HG03280 (cell line): Measurements from ENCODE around the gene TIMM29.

Experiments used
- ATAC-seq: cut with Tn5 transposase; IDR thresholded peaks from one replicate; pipeline ENCODE4 v1.9.1; 2021; ENCODE audit warnings: mild to moderate bottlenecking, moderate library complexity; ENCODE audit not compliant: unreplicated experiment

TIMM29 gene

DNA sequence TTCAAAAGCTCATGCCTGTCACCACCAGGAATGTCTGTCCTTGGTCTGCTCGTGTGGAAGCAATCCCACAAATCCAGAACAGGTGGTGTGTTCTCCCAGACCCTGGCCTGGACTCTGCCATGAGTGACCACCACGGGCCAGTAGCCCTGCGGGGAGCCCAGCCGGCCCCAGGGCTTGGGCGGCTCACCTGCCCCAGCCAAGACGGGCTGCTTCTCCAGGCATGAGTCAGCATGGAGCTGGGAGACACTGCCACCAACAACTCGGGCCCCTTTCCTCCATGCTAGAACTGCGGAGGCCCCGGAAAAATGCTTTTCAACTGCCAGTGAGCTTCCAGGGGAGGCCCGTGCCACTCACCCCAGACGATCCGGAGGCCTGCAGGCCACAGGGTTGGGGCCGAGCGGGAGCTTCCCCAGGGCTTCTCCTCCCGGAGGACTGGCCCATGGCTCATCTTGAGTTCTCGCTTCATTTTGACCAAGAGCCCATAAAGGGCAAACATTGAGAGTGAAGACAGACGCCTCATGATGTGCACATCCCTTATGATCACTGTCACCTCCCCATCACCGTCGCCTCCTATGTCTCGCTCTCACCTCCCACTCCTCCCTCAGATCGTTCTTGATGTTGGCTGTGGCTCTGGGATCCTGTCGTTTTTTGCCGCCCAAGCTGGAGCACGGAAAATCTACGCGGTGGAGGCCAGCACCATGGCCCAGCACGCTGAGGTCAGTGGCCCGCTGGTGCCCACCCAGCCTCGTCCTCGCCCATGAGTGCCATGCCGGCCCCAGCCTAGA is 16.8 kb upstream of the TIMM29 start:
- no peak for ATAC-seq

DNA sequence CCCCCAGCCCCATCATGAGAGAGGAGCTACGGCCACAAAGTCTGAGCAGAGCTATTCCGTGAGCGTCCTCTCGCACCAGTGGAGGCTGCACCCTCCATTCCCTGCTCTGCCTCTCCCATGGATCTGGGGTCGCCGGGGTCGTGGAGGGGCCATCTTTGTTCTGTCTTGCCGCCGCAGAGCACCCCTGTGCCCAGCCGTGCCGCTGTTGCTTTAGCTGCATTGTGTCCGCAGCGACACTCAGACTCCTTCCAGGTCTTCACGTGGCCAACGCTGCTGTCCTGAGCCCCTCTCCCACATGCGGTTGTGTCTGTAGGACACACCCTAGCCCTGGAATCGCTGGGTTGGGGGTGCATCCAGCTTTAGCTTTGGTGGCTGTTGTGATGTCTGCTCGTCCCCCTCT is 16.0 kb upstream of the TIMM29 start:
- ATAC-seq = no peak

DNA sequence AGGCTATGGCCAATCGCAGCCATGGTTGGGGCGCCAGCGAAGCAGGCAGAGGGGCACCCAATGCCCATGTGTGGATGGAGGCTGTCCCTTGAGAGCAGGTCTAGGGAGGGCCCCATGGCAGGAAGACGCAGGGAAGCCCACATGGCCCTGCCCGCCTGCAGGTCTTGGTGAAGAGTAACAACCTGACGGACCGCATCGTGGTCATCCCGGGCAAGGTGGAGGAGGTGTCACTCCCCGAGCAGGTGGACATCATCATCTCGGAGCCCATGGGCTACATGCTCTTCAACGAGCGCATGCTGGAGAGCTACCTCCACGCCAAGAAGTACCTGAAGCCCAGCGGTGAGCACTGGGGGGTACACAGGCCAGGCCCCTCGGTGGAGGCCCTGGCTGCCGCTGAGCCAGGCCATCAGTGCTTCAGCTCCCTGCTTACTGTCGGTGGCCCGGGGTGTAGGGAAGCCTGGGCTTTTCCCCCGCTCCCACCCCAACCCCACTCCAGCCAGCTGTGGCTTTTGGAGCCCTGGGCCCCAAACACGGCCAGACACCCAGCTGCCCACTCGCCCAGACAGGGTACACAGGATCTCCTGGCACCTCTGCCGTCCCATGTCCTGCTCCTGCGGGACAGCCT is 14.8 kb upstream of the TIMM29 start:
- no peak for ATAC-seq

- ATAC-seq = no peak
Measured at GRCh38 chr19:10915130-10916091, 13.2 kb upstream of the TIMM29 start.

DNA sequence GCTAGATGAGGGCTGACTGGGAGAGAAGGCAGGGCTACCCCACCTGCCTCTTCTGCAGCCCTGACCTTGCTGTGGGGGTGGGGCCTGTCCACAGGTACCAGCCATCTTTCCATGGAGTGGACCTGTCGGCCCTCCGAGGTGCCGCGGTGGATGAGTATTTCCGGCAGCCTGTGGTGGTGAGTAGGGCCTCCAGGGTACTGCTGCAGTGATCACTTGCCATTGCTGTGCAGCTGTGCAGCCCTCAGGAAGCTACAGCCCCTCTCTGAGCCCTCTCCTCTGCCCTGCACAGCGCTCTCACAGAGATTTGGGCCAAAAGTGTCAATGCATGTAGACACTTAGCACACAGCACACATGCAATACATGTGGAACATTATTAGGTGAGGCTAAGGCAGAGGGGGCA is 12.0 kb upstream of the TIMM29 start:
- no peak for ATAC-seq

DNA sequence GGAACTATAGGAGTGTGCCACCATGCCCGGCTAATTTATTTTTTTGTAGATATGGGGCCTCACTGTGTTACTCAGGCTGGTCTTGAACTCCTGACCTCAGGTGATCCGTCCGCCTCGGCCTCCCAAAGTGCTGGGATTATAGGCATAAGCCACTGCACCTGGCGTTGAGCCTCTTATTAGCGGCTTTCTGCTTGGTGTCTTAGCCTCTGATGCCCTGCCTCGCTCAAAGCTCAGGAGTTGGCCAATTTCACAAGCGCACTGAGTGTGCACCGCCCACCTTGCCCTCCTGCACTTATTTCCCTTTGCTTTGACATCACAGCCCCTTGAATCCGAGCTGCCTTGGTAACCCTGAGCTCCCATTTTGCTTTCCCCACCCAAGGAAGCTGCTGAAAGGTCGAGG is 10.3 kb upstream of the TIMM29 start:
- ATAC-seq = no peak

- no peak for ATAC-seq
Measured at GRCh38 chr19:10919352-10920287, 9.0 kb upstream of the TIMM29 start.

GRCh38 chr19:10920288-10920655 is 8.3 kb upstream of the TIMM29 start:
- ATAC-seq = no peak

DNA sequence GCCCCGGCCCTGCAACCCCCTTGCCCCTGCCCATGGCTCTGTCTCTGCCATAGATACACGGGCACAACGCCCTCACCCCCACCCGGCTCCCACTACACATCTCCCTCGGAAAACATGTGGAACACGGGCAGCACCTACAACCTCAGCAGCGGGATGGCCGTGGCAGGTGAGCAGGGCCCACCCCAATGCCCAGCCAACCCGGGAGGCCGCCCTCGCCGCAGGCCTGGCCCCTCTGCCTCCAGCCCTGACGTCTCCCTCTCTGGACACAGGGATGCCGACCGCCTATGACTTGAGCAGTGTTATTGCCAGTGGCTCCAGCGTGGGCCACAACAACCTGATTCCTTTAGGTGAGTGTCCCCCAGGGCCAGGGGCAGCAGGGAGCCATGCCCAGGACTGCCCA is 7.8 kb upstream of the TIMM29 start:
- ATAC-seq = no peak

DNA sequence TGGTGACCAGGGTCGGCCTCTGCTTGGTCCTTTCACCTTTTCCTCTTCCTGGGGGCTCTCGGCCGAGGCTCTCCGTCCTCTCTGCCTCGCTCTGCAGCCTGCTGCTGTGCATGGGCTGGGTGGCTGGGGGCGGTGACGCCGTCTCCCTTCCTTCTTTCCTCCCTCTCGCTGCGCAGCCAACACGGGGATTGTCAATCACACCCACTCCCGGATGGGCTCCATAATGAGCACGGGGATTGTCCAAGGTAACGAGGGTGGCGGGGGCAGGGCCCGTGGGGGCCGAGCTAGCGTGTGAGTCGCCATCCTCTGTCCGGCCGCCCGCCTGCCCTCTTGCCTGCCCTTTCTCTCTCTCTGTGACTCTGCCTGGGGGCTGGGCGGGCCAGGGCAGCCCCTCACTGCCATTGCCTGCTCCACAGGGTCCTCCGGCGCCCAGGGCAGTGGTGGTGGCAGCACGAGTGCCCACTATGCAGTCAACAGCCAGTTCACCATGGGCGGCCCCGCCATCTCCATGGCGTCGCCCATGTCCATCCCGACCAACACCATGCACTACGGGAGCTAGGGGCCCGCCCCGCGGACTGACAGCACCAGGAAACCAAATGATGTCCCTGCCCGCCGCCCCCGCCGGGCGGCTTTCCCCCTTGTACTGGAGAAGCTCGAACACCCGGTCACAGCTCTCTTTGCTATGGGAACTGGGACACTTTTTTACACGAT is 7.3 kb upstream of the TIMM29 start:
- ATAC-seq = no peak

- no peak for ATAC-seq
Measured at GRCh38 chr19:10921910-10922637, 6.5 kb upstream of the TIMM29 start.

- ATAC-seq = no peak
Measured at GRCh38 chr19:10922638-10923014, 6.0 kb upstream of the TIMM29 start.

DNA sequence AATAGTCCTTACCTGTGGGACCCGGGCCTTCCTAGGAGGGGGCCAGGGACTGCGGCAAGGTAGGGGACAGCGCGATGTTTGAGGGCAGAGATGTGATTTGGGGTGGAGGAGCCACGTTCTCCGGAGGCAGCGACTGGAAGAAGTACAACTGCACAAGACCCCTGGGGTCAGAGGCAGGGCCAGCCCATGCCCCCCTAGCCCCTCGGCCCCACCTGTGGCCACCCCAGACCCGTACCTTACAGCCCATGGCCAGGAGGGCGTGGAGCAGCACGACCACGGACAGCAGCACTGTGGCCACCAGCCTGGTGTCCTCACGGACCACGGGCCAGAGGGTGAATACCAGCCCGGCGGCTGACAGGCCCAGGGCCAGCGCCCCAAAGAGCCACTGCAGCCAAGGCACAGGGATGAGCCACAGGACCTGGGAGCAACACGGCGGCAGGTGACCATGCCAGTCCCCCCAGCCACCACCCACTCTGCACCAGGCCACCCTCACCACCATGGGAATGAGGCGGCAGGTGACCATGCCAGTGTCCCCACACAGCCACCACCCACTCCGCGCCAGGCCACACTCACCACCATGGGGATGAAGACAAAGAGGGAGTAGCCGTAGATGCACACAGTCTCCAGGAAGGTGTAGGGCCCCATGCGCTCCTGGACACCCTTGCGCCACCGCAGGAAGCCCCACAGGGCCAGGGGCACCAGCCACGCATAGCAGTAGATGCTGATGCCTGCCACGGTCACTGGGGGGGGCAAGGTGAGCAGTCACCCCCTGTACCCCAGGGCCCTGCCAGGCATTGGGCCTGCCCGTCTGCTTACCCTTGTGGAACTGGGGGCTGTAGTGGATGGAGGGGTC is 5.1 kb upstream of the TIMM29 start:
- no peak for ATAC-seq

GRCh38 chr19:10924597-10924996 is 4.0 kb upstream of the TIMM29 start:
- ATAC-seq = no peak

DNA sequence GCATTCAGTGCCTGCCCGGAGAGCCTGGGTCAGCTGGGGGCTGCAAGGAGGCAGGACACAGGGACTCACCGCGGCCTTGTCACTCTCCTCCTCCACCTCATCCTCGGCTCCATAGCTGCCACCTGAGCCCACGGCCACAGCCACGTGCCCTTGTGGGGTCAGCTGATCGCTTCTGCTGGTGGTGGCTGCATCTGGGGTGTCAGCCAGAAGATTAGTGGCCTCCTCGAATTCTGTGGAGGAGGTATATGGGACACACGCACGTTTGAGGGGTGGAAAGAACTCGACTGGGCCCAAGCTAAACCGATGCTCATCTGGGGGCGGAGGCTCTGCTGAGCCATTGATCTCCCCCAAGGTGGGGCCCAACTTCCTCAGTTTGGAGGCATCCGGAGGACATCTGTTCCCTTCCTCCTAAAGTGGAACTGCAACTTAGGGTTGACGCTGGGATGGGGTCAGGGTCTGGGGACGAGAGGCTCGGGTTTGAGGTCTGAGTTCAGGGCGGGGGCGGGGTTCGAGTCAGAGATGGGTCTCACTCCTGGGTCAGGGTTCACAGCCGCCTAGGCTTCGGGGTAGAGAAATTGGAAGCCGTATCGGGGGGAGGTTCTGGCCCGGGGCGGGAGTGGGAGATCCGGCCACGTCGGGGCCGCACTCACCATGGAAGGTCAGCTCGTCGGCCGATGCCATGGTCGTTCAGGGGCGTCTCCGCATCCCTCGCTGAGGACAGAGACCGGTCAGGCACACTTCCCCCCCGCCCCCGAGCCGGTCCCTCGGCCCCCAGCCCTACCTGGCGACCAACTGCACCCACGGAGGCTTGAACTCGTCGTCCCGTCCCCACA is 665 bp upstream of the TIMM29 start:
- ATAC-seq = peak; percentile 3

GRCh38 chr19:10929402-10929794 is 787 bp downstream of the TIMM29 start:
- ATAC-seq = no peak

GRCh38 chr19:10935371-10936059 is 6.9 kb downstream of the TIMM29 start:
- no peak for ATAC-seq
